ENCODE results near the gene BOD1L1. TPM values are rescaled to one million over a fixed set of nuclear protein-coding genes. Genes with fewer than 3 reads are reported as not detected.

BOD1L1 gene
- total and polyA plus RNA-seq, 5 donors from 2014 or later: 1.4 to 48.9 (median 1.8) TPM

- Histone ChIP-seq H3K9me3 (ENCODE audit: control insufficient read depth in 2 of 2, low read length in 2 of 2) (no peaks in the 10 kb centered on the region), H3K36me3 (ENCODE audit: control insufficient read depth, insufficient read depth, low read length) (no peaks in the 10 kb centered on the region), H3K27ac (ENCODE audit: insufficient read depth, low read length, poor library complexity, severe bottlenecking) (no peak overlapping the region), H3K4me1 (ENCODE audit: control insufficient read depth, insufficient read depth, low read length, poor library complexity, severe bottlenecking) (peaks cover 15% of the 10 kb centered on the region), H3K27me3 (ENCODE audit: control insufficient read depth, insufficient read depth, low read length) (no peaks in the 10 kb centered on the region), H3K4me3 (ENCODE audit: low read depth, low read length) (peak overlapping the region; percentile 65)
- Mint-ChIP-seq H3K4me1 (peaks cover 4 to 15% (median 8%) of the 10 kb centered on the region in 4 donors), H3K27me3 (no peaks in the 10 kb centered on the region), H3K36me3 (no peaks in the 10 kb centered on the region), H3K4me3 (peak overlapping the region; percentile 43 to 78 (median 55)), H3K27ac (peak overlapping the region in 1 of 3 donors; percentile 52), H3K9me3 (peaks cover 0 to 2% (median 0%) of the 10 kb centered on the region in 7 donors)
- DNase-seq (peak; percentile 20 to 67 (median 50)), ATAC-seq (ENCODE audit: low read depth in 2 of 2) (peak in 1 of 2 donors; percentile 38)
Observed at GRCh38 chr4:13656569-13657405, 29.3 kb upstream of the BOD1L1 start.

DNA sequence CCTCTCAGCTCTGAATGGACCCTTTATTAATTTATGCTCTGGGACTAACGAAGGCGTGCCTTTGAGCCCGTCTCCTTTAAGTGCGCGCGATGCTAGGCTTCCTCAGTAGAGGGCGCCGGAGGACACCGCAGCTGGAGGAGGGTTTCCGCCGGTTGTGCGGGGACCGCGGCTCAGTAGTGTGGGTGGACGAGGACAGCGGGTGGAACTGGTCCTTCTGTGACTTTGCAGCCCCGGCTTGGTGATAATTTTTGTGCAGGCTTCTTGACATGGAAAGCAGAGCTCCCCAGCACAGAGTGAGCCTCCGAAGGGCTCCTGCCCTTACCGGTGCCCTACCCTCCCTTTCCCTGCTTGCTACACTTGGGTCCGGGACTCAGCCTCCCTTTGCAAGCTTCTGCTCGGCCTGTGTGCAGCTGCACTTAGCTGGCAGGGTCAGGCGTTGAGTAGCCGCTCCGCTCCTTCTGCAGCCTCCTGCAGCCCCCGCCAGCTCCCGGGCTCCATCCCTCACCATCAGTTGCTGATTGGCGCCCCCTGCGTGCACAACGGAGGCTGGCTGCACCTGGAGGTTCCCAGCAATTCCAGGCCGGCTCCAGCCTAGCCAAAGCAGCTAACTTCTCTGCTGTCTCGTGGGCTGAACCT, 26.8 kb upstream of the BOD1L1 start:
- no peaks in the 10 kb centered on the region for H3K9me3 ChIP-seq (ENCODE audit: control insufficient read depth in 2 of 2, low read length in 2 of 2)
- H3K27me3 ChIP-seq (ENCODE audit: control insufficient read depth, insufficient read depth, low read length): no peaks in the 10 kb centered on the region
- no peak overlapping the region for H3K27ac ChIP-seq (ENCODE audit: insufficient read depth, low read length, poor library complexity, severe bottlenecking)
- no peaks in the 10 kb centered on the region for H3K36me3 ChIP-seq (ENCODE audit: control insufficient read depth, insufficient read depth, low read length)
- H3K27me3 Mint-ChIP-seq: no peaks in the 10 kb centered on the region
- DNase-seq: peak; percentile 50 to 76 (median 70)
- peak overlapping the region; percentile 67 for H3K4me3 ChIP-seq (ENCODE audit: low read depth, low read length)
- H3K9me3 Mint-ChIP-seq: peaks cover 0 to 2% (median 0%) of the 10 kb centered on the region in 7 donors
- no peak overlapping the region for H3K27ac Mint-ChIP-seq
- peaks cover 4 to 15% (median 8%) of the 10 kb centered on the region in 4 donors for H3K4me1 Mint-ChIP-seq
- H3K4me3 Mint-ChIP-seq: peak overlapping the region; percentile 85 to 91 (median 89)
- no peaks in the 10 kb centered on the region for H3K36me3 Mint-ChIP-seq
- peaks cover 15% of the 10 kb centered on the region for H3K4me1 ChIP-seq (ENCODE audit: control insufficient read depth, insufficient read depth, low read length, poor library complexity, severe bottlenecking)
- ATAC-seq (ENCODE audit: low read depth in 2 of 2): peak; percentile 93 to 95

DNA sequence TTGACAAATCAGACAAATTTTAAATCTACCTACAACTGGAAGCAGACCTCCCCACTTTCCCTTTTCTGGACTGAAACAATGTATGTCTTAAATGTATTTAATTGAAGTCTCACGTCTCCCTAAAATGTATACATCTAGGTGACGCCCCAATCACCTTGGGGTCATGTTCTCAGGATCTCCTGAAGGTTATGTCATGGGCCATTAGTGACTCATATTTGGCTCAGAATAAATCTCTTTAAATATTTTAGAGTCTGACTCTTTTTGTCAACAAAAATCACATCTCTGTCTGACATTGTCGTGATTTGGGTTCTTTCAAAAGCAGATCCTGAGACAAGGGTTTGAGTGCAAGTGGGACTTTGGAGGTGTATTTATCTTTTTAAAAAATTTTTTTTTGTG, 26.2 kb upstream of the BOD1L1 start:
- H3K27ac Mint-ChIP-seq: no peak overlapping the region
- Histone ChIP-seq H3K36me3 (ENCODE audit: control insufficient read depth, insufficient read depth, low read length) (no peaks in the 10 kb centered on the region), H3K4me3 (ENCODE audit: low read depth, low read length) (no peak overlapping the region), H3K27me3 (ENCODE audit: control insufficient read depth, insufficient read depth, low read length) (no peaks in the 10 kb centered on the region), H3K9me3 (ENCODE audit: control insufficient read depth in 2 of 2, low read length in 2 of 2) (no peaks in the 10 kb centered on the region), H3K4me1 (ENCODE audit: control insufficient read depth, insufficient read depth, low read length, poor library complexity, severe bottlenecking) (peaks cover 15% of the 10 kb centered on the region), H3K27ac (ENCODE audit: insufficient read depth, low read length, poor library complexity, severe bottlenecking) (no peak overlapping the region)
- H3K27me3 Mint-ChIP-seq: no peaks in the 10 kb centered on the region
- no peak for DNase-seq
- no peaks in the 10 kb centered on the region for H3K36me3 Mint-ChIP-seq
- peaks cover 0 to 2% (median 0%) of the 10 kb centered on the region in 7 donors for H3K9me3 Mint-ChIP-seq
- H3K4me3 Mint-ChIP-seq: peak overlapping the region in 3 of 4 donors; percentile 85 to 91 (median 87)
- no peak for ATAC-seq (ENCODE audit: low read depth in 2 of 2)
- peaks cover 4 to 15% (median 8%) of the 10 kb centered on the region in 4 donors for H3K4me1 Mint-ChIP-seq

- H3K9me3 ChIP-seq (ENCODE audit: control insufficient read depth in 2 of 2, low read length in 2 of 2): no peaks in the 10 kb centered on the region
- no peaks in the 10 kb centered on the region for H3K4me1 ChIP-seq (ENCODE audit: control insufficient read depth, insufficient read depth, low read length, poor library complexity, severe bottlenecking)
- Mint-ChIP-seq H3K36me3 (no peaks in the 10 kb centered on the region), H3K9me3 (peaks cover 0 to 3% (median 0%) of the 10 kb centered on the region in 7 donors), H3K27ac (peak overlapping the region in 1 of 3 donors; percentile 40), H3K4me1 (no peaks in the 10 kb centered on the region), H3K27me3 (peaks cover 18% of the 10 kb centered on the region), H3K4me3 (no peak overlapping the region)
- no peak overlapping the region for H3K4me3 ChIP-seq (ENCODE audit: low read depth, low read length)
- DNase-seq: no peak
- no peaks in the 10 kb centered on the region for H3K36me3 ChIP-seq (ENCODE audit: control insufficient read depth, insufficient read depth, low read length)
- ATAC-seq (ENCODE audit: low read depth in 2 of 2): no peak
- H3K27me3 ChIP-seq (ENCODE audit: control insufficient read depth, insufficient read depth, low read length): peaks cover 1% of the 10 kb centered on the region
- no peak overlapping the region for H3K27ac ChIP-seq (ENCODE audit: insufficient read depth, low read length, poor library complexity, severe bottlenecking)
Observed at GRCh38 chr4:13647031-13647430, 19.5 kb upstream of the BOD1L1 start.

DNA sequence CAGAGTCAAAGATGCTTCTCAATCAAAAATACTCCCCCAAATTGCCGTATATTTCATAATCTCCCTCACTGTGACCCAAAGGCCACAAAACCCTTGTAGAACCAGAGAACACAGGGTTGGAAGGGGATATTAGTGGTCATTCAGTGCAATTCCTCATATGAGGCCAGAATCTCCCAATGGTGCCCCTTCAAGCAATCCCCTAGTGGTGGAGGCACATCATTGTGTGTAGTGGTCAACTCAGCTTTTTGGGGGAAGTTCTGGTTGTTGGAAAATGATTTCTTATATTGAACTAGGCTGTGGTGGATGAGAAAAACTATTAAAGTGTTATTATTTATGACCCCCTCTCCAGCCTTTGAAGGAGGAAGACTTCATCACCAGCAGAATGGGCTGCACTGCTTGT, 17.6 kb upstream of the BOD1L1 start:
- Mint-ChIP-seq H3K27me3 (peaks cover 29% of the 10 kb centered on the region), H3K4me3 (no peak overlapping the region), H3K9me3 (peaks cover 0 to 3% (median 0%) of the 10 kb centered on the region in 7 donors), H3K36me3 (no peaks in the 10 kb centered on the region), H3K4me1 (no peaks in the 10 kb centered on the region), H3K27ac (no peak overlapping the region)
- DNase-seq: no peak
- H3K4me1 ChIP-seq (ENCODE audit: control insufficient read depth, insufficient read depth, low read length, poor library complexity, severe bottlenecking): no peaks in the 10 kb centered on the region
- H3K9me3 ChIP-seq (ENCODE audit: control insufficient read depth in 2 of 2, low read length in 2 of 2): no peaks in the 10 kb centered on the region
- H3K4me3 ChIP-seq (ENCODE audit: low read depth, low read length): no peak overlapping the region
- no peak overlapping the region for H3K27ac ChIP-seq (ENCODE audit: insufficient read depth, low read length, poor library complexity, severe bottlenecking)
- ATAC-seq (ENCODE audit: low read depth in 2 of 2): no peak
- H3K27me3 ChIP-seq (ENCODE audit: control insufficient read depth, insufficient read depth, low read length): peaks cover 3% of the 10 kb centered on the region
- H3K36me3 ChIP-seq (ENCODE audit: control insufficient read depth, insufficient read depth, low read length): no peaks in the 10 kb centered on the region

DNA sequence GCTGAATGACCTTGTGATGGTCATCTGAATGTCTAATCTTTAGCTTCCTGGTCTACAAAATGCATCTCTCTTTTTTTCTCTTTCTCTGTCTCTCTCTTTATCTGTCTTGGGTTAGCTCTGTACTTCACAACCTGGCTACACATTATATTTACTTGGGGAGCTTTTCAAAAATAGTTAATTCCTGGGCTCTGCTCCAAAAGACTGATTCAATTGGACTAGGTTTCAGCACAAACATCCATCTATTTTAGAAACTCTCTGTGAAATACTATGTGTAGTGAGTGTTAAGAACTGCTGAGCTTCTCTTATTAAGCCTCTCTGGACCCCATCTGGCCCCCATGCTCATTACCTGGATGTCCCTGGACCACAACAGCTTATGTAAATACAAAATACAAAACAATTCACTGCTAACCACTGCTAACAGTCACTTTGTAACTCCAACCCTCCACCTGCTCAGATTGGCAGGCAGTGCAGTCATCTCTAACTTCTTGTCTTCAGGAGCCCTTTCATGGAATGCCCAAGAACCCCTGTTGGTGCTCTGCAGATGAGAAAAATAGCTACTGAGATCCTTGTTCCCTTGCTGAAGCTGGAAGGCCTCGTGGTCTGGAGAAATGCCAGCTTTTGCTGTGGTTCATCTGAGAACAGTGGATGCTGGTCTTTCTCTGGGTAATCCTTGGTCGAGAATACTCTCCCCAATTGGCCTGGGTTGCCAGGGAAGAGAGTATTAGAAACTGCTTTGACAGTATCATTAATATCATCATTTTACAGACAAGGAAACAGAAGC, 14.8 kb upstream of the BOD1L1 start:
- DNase-seq: no peak
- H3K27me3 Mint-ChIP-seq: peaks cover 37% of the 10 kb centered on the region
- Histone ChIP-seq H3K9me3 (ENCODE audit: control insufficient read depth in 2 of 2, low read length in 2 of 2) (no peaks in the 10 kb centered on the region), H3K4me3 (ENCODE audit: low read depth, low read length) (no peak overlapping the region), H3K36me3 (ENCODE audit: control insufficient read depth, insufficient read depth, low read length) (no peaks in the 10 kb centered on the region), H3K27me3 (ENCODE audit: control insufficient read depth, insufficient read depth, low read length) (peaks cover 8% of the 10 kb centered on the region), H3K27ac (ENCODE audit: insufficient read depth, low read length, poor library complexity, severe bottlenecking) (no peak overlapping the region), H3K4me1 (ENCODE audit: control insufficient read depth, insufficient read depth, low read length, poor library complexity, severe bottlenecking) (no peaks in the 10 kb centered on the region)
- peaks cover 0 to 3% (median 0%) of the 10 kb centered on the region in 7 donors for H3K9me3 Mint-ChIP-seq
- no peak overlapping the region for H3K27ac Mint-ChIP-seq
- no peaks in the 10 kb centered on the region for H3K4me1 Mint-ChIP-seq
- H3K4me3 Mint-ChIP-seq: no peak overlapping the region
- no peaks in the 10 kb centered on the region for H3K36me3 Mint-ChIP-seq
- no peak for ATAC-seq (ENCODE audit: low read depth in 2 of 2)

GRCh38 chr4:13641084-13641483, 13.6 kb upstream of the BOD1L1 start:
- Mint-ChIP-seq H3K4me1 (no peaks in the 10 kb centered on the region), H3K27me3 (peaks cover 35% of the 10 kb centered on the region), H3K36me3 (no peaks in the 10 kb centered on the region), H3K4me3 (no peak overlapping the region), H3K27ac (no peak overlapping the region), H3K9me3 (peaks cover 0 to 3% (median 0%) of the 10 kb centered on the region in 7 donors)
- ATAC-seq (ENCODE audit: low read depth in 2 of 2) (no peak), DNase-seq (no peak)
- Histone ChIP-seq H3K4me3 (ENCODE audit: low read depth, low read length) (no peak overlapping the region), H3K4me1 (ENCODE audit: control insufficient read depth, insufficient read depth, low read length, poor library complexity, severe bottlenecking) (no peaks in the 10 kb centered on the region), H3K9me3 (ENCODE audit: control insufficient read depth in 2 of 2, low read length in 2 of 2) (no peaks in the 10 kb centered on the region), H3K27me3 (ENCODE audit: control insufficient read depth, insufficient read depth, low read length) (peaks cover 8% of the 10 kb centered on the region), H3K27ac (ENCODE audit: insufficient read depth, low read length, poor library complexity, severe bottlenecking) (no peak overlapping the region), H3K36me3 (ENCODE audit: control insufficient read depth, insufficient read depth, low read length) (no peaks in the 10 kb centered on the region)
